Spleen (tissue), 11 donors: ENCODE measurements around the gene VPS4B. TPM values are rescaled to one million over a fixed set of nuclear protein-coding genes. Genes with fewer than 3 reads are reported as not detected.

Experiments
- DNase-seq: peaks from one replicate; pipeline ENCODE4 v3.0.0-alpha.2; 2020
- H3K27ac ChIP-seq, 8 donors: fragments of 200-600 bp; sonication (generic) in 7 of 8; 1 replicate in 4 of 8; 2 replicates in 4 of 8; pipeline versions ENCODE4 v1.5.0 to v1.8.0; 2016 to 2021; ENCODE audit warnings: inconsistent platforms in 4 of 8, mild to moderate bottlenecking in 4 of 8, moderate library complexity in 1 of 8
- H3K27me3 ChIP-seq, 7 donors: fragments of 200-600 bp; sonication (generic) in 6 of 7; replicated peaks in 1 of 7; 1 replicate in 4 of 7; 2 replicates in 3 of 7; pipeline versions ENCODE4 v1.5.0 to v1.8.0; 2016 to 2021; ENCODE audit warnings: inconsistent platforms in 3 of 7, mild to moderate bottlenecking in 1 of 7
- H3K36me3 ChIP-seq, 6 donors: fragments of 200-600 bp; sonication (generic) in 5 of 6; 1 replicate in 4 of 6; 2 replicates in 2 of 6; pipeline versions ENCODE4 v1.5.0 to v1.8.0; 2016 to 2021; ENCODE audit warnings: inconsistent platforms in 2 of 6
- H3K4me1 ChIP-seq, 6 donors: fragments of 200-600 bp; sonication (generic) in 5 of 6; 1 replicate in 3 of 6; 2 replicates in 3 of 6; pipeline versions ENCODE4 v1.5.0 to v1.8.0; 2016 to 2021; ENCODE audit warnings: inconsistent platforms in 3 of 6
- H3K4me3 ChIP-seq, 8 donors: fragments of 200-600 bp; sonication (generic) in 7 of 8; 1 replicate in 4 of 8; 2 replicates in 4 of 8; pipeline versions ENCODE4 v1.5.0 to v1.8.0; 2016 to 2021; ENCODE audit warnings: inconsistent platforms in 4 of 8, mild to moderate bottlenecking in 4 of 8, moderate library complexity in 2 of 8
- H3K9me3 ChIP-seq, 8 donors: fragments of 200-600 bp; sonication (generic) in 7 of 8; 1 replicate in 4 of 8; 2 replicates in 4 of 8; pipeline versions ENCODE4 v1.5.0 to v1.8.0; 2016 to 2021; ENCODE audit warnings: inconsistent platforms in 4 of 8
- POLR2A ChIP-seq, 3 donors: fragments of 450-650 bp; IDR thresholded peaks; one replicate each; pipeline ENCODE4 v1.5.1; 2017; ENCODE audit warnings: antibody characterized with exemption in 3 of 3, mild to moderate bottlenecking in 1 of 3
- POLR2AphosphoS5 ChIP-seq, 3 donors: sonication (generic); formaldehyde crosslinking; IDR thresholded peaks; one replicate each; pipeline ENCODE4 v1.5.1; 2017; ENCODE audit warnings: antibody characterized with exemption in 3 of 3
- WGBS, 5 donors: extraction: QIAGEN DNeasy Blood & Tissue Kit in 3 of 5; methylation state at CpG; one replicate each; pipeline versions ENCODE4 v1.1.5 to v1.1.7; 2013 to 2018; 5-methylcytosine and 5-hydroxymethylcytosine counted together
- intact Hi-C: fragments of 100-400 bp; cut with DNase I; formaldehyde crosslinking; loops from one replicate; pipeline ENCODE4 v1.15.0; 2023; ENCODE audit warnings: low total_unique reads
- polyA plus RNA-seq, 3 donors: library from polyadenylated mRNA; stranded (reverse); fragments of 200-250 nt; gene quantifications; one replicate each; pipeline ENCODE4 v1.2.1, GENCODE V29; 2013
- total RNA-seq, 7 donors: library from RNA; depleted of rRNA in 3 of 7; stranded (reverse); fragments of >200 nt in 3 of 7; fragmentation: NEBNext Ultra II Directional in 4 of 7; extraction: Animal tissue kit (Norgen Biotek cat#: 25700) in 4 of 7; gene quantifications; one replicate each; pipeline versions ENCODE4 v1.1.0 to v1.2.1, GENCODE V29; 2016 to 2021
- TF ChIP-seq, protein P1 (sequence below), 11 experiments: fragments of 200-600 bp in 7 of 11; fragments of 450-650 bp in 4 of 11; sonication (generic) in 4 of 11; IDR thresholded peaks in 8 of 11; conservative IDR thresholded peaks in 3 of 11; 1 replicate in 7 of 11; 2 replicates in 4 of 11; pipeline versions ENCODE4 v1.4.0 to v1.8.0; 2016 to 2021; ENCODE audit warnings: antibody characterized with exemption in 11 of 11, inconsistent platforms in 4 of 11, mild to moderate bottlenecking in 1 of 11
- donor health status: healthy with polysubstance abuse.
- donor health status: DM: no; HTN: no; CAD: no; lungs with moderate emphysema.
- donor health status: DM: no; HTN: no; CAD: no.
- donor health status: Bipolar disorder and iron deficiency.
- donor health status: healthy.
- donor health status: DM: no; HTN: no; CAD: no.
- donor health status: DM: yes; HTN: yes; CAD: no.

Gene VPS4B
- total and polyA plus RNA-seq, 10 donors = 11.1 to 69.4 (median 48.0) TPM

DNA sequence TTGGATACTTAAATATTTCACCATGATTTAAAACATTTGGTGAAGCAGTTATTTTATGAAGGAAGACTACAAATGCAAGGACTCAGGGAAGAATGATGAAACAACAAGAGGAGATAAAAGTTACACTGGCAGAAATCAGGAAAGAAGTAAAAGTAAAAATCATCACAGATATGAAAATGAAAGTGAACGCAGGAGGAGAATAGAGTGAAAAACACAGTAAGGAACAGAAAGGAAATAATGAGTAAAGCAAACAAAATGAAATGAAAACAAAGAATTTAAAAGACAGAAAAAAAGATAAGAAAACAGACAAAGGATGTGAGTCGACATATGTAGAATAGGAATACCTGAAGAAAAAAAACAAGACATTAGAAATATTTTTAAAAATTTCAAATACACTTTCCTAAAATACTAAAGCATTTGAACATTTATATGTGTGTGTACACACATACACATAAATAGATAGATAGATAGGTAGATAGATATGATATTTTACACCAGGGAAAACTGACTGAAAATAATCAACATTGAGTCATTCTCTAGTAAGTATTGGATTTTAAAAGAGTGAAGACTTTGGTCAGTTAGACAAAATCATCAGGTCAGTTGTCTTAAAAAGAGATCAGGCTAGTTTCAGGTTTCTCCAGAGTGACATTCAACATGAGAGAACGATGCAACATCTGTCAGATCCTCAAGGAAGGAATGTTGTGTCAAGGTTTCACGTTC is 43.2 kb downstream of the VPS4B start:
- H3K4me1 ChIP-seq = peaks cover 0 to 13% (median 1%) of the 10 kb centered on the region in 6 donors
- peaks cover 0 to 13% (median 0%) of the 10 kb centered on the region in 6 donors for H3K36me3 ChIP-seq
- H3K4me3 ChIP-seq = no peak overlapping the region
- WGBS, 5 donors = 61 to 75% (median 71%) methylated on average over 4 of the region's 4 CpGs
- TF ChIP-seq, protein P1, sequence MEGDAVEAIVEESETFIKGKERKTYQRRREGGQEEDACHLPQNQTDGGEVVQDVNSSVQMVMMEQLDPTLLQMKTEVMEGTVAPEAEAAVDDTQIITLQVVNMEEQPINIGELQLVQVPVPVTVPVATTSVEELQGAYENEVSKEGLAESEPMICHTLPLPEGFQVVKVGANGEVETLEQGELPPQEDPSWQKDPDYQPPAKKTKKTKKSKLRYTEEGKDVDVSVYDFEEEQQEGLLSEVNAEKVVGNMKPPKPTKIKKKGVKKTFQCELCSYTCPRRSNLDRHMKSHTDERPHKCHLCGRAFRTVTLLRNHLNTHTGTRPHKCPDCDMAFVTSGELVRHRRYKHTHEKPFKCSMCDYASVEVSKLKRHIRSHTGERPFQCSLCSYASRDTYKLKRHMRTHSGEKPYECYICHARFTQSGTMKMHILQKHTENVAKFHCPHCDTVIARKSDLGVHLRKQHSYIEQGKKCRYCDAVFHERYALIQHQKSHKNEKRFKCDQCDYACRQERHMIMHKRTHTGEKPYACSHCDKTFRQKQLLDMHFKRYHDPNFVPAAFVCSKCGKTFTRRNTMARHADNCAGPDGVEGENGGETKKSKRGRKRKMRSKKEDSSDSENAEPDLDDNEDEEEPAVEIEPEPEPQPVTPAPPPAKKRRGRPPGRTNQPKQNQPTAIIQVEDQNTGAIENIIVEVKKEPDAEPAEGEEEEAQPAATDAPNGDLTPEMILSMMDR (IDR thresholded peaks at IDR 0.05 in 8 of 11, conservative IDR thresholded peaks at IDR 0.05 in 3 of 11) = no peak
- TF ChIP-seq POLR2AphosphoS5 (IDR thresholded peaks at IDR 0.05) (no peak), POLR2A (IDR thresholded peaks at IDR 0.05) (no peak)
- H3K27me3 ChIP-seq = no peaks in the 10 kb centered on the region
- intact Hi-C loops = no loop called here
- H3K9me3 ChIP-seq = peaks cover 0 to 21% (median 7%) of the 10 kb centered on the region in 8 donors
- no peak for DNase-seq
- H3K27ac ChIP-seq = no peak overlapping the region

DNA sequence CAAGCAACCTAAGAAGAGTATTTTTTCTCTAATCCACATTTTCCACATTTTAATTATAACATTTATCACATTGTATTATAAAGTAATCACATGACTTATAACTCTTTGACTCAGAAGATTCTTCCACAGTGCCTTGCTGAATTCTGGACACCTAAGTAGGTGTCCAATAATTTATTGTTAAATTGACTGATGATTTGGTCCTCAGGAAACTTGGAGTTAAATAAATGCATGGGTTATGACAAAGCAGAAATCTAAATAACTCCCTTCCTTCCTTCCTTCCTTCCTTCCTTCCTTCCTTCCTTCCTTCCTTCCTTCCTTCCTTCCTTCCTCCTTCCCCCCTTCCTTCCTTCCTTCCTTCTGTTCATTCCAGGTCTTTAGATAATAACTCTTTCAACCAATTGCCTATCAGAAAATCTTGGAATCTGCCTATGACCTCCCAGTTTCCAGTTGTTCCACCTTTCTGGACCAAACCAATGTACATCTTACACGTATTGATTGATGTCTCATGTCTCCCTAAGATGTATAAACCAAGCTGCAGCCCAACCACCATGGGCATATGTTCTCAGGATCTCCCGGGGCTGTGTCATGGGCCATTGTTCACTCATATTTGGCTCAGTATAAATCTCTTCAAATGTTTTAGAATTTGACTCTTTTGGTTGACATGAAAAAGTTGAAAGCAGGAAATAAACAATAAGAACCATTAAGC is 44.8 kb downstream of the VPS4B start:
- DNase-seq = no peak
- Histone ChIP-seq H3K9me3 (peaks cover 0 to 12% (median 6%) of the 10 kb centered on the region in 8 donors), H3K27ac (no peak overlapping the region), H3K36me3 (no peaks in the 10 kb centered on the region), H3K4me1 (peaks cover 0 to 13% (median 1%) of the 10 kb centered on the region in 6 donors), H3K27me3 (no peaks in the 10 kb centered on the region), H3K4me3 (no peak overlapping the region)
- 78 to 87% (median 83%) methylated on average over 2 of the region's 2 CpGs for WGBS, 5 donors
- intact Hi-C loops = no loop called here
- TF ChIP-seq POLR2A (IDR thresholded peaks at IDR 0.05) (no peak), POLR2AphosphoS5 (IDR thresholded peaks at IDR 0.05) (no peak)
- TF ChIP-seq, protein P1 (IDR thresholded peaks at IDR 0.05 in 8 of 11, conservative IDR thresholded peaks at IDR 0.05 in 3 of 11) = no peak

DNA sequence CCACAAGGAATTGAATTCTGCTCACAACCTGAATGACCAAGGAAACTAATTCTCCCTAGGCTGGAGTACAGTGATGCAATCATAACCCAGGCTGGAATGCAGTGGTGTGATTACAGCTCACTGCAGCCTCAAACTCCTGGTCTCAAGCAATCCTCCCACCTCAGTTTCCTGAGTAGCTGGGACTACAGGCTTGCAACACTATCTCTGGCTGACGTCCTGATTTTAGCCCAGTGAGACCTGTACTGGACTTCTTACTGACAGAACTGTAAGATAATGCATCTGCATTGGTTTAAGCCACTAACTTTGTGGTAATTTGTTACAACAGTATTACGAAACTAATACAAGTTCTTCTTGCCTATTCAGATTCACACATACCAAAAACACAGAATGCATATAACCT is 45.7 kb downstream of the VPS4B start:
- Histone ChIP-seq H3K4me3 (no peak overlapping the region), H3K4me1 (peaks cover 0 to 13% (median 1%) of the 10 kb centered on the region in 6 donors), H3K27me3 (no peaks in the 10 kb centered on the region), H3K36me3 (no peaks in the 10 kb centered on the region), H3K27ac (no peak overlapping the region), H3K9me3 (peaks cover 0 to 12% (median 6%) of the 10 kb centered on the region in 8 donors)
- TF ChIP-seq POLR2A (IDR thresholded peaks at IDR 0.05) = no peak
- TF ChIP-seq, protein P1 (IDR thresholded peaks at IDR 0.05 in 8 of 11, conservative IDR thresholded peaks at IDR 0.05 in 3 of 11) = no peak
- no peak for TF ChIP-seq POLR2AphosphoS5 (IDR thresholded peaks at IDR 0.05)
- intact Hi-C loops = no loop called here
- no peak for DNase-seq
- 49 to 82% (median 70%) methylated on average over 2 of the region's 2 CpGs for WGBS, 5 donors

DNA sequence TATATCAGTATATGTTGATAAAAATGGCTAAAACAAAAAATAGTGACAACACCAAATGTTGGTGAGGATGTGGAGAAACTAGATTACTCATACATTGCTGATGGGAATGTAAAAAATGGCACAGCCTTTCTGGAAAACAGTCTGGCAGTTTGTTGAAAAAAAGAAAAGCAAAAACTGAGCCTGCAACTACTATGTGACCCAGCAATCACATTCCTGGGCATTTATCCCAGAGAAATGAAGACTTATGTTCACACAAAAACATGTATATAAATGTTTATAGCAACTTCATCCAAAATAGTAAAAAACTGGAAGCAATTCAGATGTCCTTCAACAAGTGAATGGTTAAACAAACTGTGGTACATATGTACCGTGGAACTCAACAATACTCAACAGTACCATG is 47.7 kb downstream of the VPS4B start:
- Histone ChIP-seq H3K4me3 (no peak overlapping the region), H3K36me3 (no peaks in the 10 kb centered on the region), H3K9me3 (peaks cover 0 to 12% (median 6%) of the 10 kb centered on the region in 8 donors), H3K27ac (no peak overlapping the region), H3K4me1 (peaks cover 0 to 12% (median 1%) of the 10 kb centered on the region in 6 donors), H3K27me3 (no peaks in the 10 kb centered on the region)
- WGBS, 5 donors = 65 to 94% (median 86%) methylated on average over 1 of the region's 1 CpG
- TF ChIP-seq POLR2A (IDR thresholded peaks at IDR 0.05) (no peak), POLR2AphosphoS5 (IDR thresholded peaks at IDR 0.05) (no peak)
- TF ChIP-seq, protein P1 (IDR thresholded peaks at IDR 0.05 in 8 of 11, conservative IDR thresholded peaks at IDR 0.05 in 3 of 11) = no peak
- intact Hi-C loops = no loop called here
- no peak for DNase-seq
